COLO829 (cell line): ENCODE results near the gene RAB33B.

ENCODE experiments used
- DNase-seq: peaks from one replicate; pipeline ENCODE4 v3.0.0; 2012; ENCODE audit warnings: low spot score

RAB33B gene

GRCh38 chr4:139508581-139509237 lies 54.8 kb downstream of the RAB33B start:
- no peak for DNase-seq

GRCh38 chr4:139509727-139510410 lies 55.9 kb downstream of the RAB33B start:
- DNase-seq: no peak

GRCh38 chr4:139511320-139511719 lies 57.4 kb downstream of the RAB33B start:
- DNase-seq: peak; percentile 14

GRCh38 chr4:139514382-139515059 lies 60.6 kb downstream of the RAB33B start:
- DNase-seq: no peak

- no peak for DNase-seq
These were observed 61.6 kb downstream of the RAB33B start for GRCh38 chr4:139515531-139515958.

GRCh38 chr4:139521754-139522401 lies 68.0 kb downstream of the RAB33B start:
- no peak for DNase-seq

GRCh38 chr4:139522457-139522856 lies 68.5 kb downstream of the RAB33B start:
- DNase-seq: no peak

GRCh38 chr4:139523076-139523475 lies 69.2 kb downstream of the RAB33B start:
- DNase-seq: no peak

- DNase-seq: no peak
These were observed 70.2 kb downstream of the RAB33B start for GRCh38 chr4:139524062-139524631.

- DNase-seq: no peak
These were observed 71.5 kb downstream of the RAB33B start for GRCh38 chr4:139525414-139525813.
